Activated T-helper 2 cell treated with anti-CD3 and anti-CD28 coated beads, Interferon-gamma antibody, Interleukin-2, Interleukin-4, amounts not matched to agents 10 μg/mL and 5 μg/mL and 100 μg/mL, durations not matched to agents 14 hours and 24 hours and 36 hours (primary cell): ENCODE measurements around the gene TAPBP. TPM values are rescaled to one million over a fixed set of nuclear protein-coding genes. Genes with fewer than 3 reads are reported as not detected.

ENCODE experiments used
- DNase-seq: peaks from one replicate; pipeline ENCODE4 v3.0.0; 2021; ENCODE audit warnings: low spot score
- H3K27ac Mint-ChIP-seq: one replicate; pipeline ENCODE4 v1.8.0; 2021; ENCODE audit warnings: mixed read lengths
- H3K27me3 Mint-ChIP-seq: one replicate; pipeline ENCODE4 v1.8.0; 2021; ENCODE audit warnings: low read depth, mixed read lengths
- H3K36me3 Mint-ChIP-seq: one replicate; pipeline ENCODE4 v1.8.0; 2021; ENCODE audit warnings: low read depth, mixed read lengths
- H3K4me1 Mint-ChIP-seq: one replicate; pipeline ENCODE4 v1.8.0; 2021; ENCODE audit warnings: low read depth, mixed read lengths
- H3K4me3 Mint-ChIP-seq: one replicate; pipeline ENCODE4 v1.8.0; 2021; ENCODE audit warnings: low read depth, mild to moderate bottlenecking, moderate library complexity, mixed read lengths
- H3K9me3 Mint-ChIP-seq: one replicate; pipeline ENCODE4 v1.8.0; 2021; ENCODE audit warnings: mixed read lengths
- intact Hi-C: fragments of 100-400 bp; cut with micrococcal nuclease; formaldehyde crosslinking; loops from one replicate; pipeline ENCODE4 v1.15.1; 2023
- total RNA-seq: library from RNA; stranded (reverse); gene quantifications from 2 replicates; pipeline ENCODE4 v1.2.3, GENCODE V29; 2022

TAPBP gene
- total RNA-seq, 1 donor from 2014 or later = 274 TPM

DNA sequence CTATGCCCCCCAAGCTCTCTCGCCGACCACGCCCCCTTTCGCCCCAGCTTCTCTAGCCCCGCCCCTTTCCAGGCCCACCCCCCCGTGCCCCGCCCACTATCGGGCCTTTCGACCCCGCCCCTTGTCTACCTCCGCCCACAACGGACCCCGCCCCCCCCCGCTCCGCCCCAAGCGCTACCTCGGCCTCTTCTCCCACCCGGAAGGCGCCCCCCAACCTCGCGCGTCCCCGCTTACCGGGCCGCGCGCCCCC lies 3.5 kb upstream of the TAPBP start:
- H3K36me3 Mint-ChIP-seq = peaks cover 69% of the 10 kb centered on the region
- no peaks in the 10 kb centered on the region for H3K9me3 Mint-ChIP-seq
- peak overlapping the region; percentile 99 for H3K4me3 Mint-ChIP-seq
- H3K4me1 Mint-ChIP-seq = peaks cover 53% of the 10 kb centered on the region
- DNase-seq = no peak
- H3K27ac Mint-ChIP-seq = no peak overlapping the region
- intact Hi-C loops = loop anchor here (10.0 kb wide), 1 partner anchor 463 kb away; the partner anchor contains the start of genes PSMB9 and TAP1
- H3K27me3 Mint-ChIP-seq = no peaks in the 10 kb centered on the region

DNA sequence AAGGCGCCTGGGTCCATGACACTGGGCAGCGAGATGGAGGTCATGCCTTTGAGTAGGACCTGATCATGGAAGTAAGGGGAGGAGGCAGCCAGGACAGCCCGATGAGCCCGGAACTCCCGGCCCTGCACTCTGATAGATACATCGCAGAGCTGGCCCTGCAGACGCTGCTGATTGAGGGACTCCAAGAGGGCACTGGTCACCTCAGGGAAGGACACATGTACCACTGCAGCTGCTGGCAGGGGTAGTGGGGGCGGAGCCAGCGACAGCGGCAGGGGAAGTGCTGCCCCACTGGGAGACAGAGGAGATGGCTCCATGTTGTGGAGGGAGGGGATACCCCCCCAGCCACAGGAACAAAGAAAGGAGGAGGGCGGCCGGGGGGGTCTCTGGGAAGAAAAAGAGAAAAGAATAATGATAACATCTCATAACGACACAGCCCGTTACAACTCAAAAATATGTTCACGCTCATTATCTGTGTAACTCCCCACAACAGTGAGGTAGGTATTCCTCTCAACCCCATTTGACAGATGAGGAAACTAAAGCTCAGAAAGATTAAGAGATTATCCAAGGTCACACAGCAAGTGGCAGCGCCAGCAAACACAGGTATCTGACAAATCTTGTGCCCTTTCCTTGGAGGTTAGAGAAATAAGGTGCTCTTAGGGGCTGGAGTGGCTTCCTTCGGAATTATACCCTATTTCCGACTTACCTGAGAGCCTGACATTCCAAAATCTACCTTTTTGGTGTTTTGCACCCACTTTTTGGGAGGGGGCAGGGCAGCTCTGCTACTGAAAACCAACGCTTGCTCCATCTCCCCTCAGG lies 2.9 kb upstream of the TAPBP start:
- Mint-ChIP-seq H3K27ac (peak overlapping the region; percentile 24), H3K36me3 (peaks cover 70% of the 10 kb centered on the region), H3K9me3 (no peaks in the 10 kb centered on the region), H3K27me3 (no peaks in the 10 kb centered on the region), H3K4me1 (peaks cover 54% of the 10 kb centered on the region), H3K4me3 (peak overlapping the region; percentile 99)
- intact Hi-C loops = loop anchor here (10.0 kb wide), 1 partner anchor 462 kb away; the partner anchor contains the start of genes PSMB9 and TAP1
- DNase-seq = no peak

DNA sequence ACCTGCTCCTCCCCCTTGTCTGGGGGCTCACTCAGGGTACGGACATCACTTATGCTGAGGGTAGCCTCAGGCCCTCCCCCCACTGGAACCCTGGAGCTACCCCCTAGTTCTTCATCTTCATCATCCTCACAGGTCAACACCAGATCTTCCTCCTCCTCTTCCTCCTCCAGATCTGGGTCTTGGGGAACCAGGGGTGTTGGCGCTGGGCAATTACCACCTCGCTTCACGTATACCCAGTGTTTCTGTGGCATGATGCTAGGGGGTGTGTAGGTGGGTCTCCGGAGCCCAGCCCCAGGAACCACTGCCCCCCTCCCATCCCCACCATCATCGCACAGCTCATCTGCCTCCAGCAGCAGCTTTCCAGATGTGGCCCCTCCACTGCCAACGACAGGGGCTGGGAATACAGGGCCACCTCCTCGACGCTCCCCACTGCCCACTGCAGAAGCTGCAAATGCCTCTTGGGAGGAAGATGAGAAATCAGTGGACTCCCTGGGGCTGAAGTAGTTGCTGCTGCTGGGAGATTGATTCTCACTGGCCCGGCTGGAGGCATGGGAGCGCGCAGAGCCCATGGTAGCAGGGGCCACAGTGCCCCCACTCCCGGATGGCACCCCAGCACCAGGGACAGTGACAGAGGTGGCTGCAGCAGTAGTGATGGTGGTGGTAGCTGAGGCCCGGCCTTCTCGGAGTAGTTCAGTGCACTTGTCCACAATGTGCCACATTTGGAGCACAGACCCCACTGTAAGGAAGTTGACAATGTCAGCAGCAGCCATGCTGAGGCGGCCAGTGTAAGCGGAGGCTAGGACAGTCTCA lies 2.1 kb upstream of the TAPBP start:
- Mint-ChIP-seq H3K36me3 (peaks cover 69% of the 10 kb centered on the region), H3K27me3 (no peaks in the 10 kb centered on the region), H3K4me3 (peak overlapping the region; percentile 99), H3K4me1 (peaks cover 51% of the 10 kb centered on the region), H3K9me3 (no peaks in the 10 kb centered on the region), H3K27ac (peak overlapping the region; percentile 98)
- intact Hi-C loops = loop anchor here (10.0 kb wide), 1 partner anchor 461 kb away; the partner anchor contains the start of genes PSMB9 and TAP1
- no peak for DNase-seq

DNA sequence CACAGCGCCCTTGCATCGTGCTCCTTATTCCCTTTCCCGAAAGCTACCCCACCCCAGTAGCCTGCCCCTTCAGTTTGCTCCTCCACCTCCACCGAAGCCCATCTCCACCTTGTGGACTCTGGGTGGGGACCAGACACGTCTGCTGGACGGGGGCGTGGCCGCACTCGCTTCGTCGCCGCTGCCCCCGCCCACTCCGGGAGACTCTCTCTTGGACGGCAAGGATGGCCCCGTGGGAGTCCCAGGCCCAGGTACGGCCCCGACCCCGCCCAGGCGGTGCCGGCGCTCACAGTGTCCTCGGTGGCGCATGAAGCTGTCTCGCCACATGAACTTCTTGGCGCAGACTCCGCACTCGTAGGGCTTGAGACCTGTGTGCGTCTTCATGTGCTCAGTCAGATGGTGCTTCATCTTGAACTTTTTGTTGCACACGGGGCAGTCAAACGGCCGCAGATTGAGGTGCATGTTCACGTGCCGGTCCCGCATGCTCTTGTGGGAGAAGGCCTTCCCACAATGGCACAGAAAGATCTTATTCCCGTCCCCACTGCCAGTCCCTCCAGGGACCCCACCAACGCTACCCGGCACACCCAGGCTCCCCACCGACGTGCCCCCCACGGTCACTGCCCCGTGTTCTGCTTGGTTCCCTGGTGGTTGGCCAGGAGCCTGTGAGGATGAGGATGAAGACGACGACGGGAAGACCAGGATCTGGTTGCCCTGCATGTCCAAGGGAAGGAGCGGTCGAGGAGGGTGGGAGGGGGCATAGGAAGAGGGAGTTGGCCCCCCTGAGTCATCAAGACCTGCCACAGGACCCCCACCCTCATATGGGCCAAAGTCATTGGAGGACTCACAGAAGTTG lies 1.3 kb upstream of the TAPBP start:
- H3K27ac Mint-ChIP-seq = peak overlapping the region; percentile 98
- H3K4me1 Mint-ChIP-seq = peaks cover 47% of the 10 kb centered on the region
- DNase-seq = no peak
- peaks cover 64% of the 10 kb centered on the region for H3K36me3 Mint-ChIP-seq
- intact Hi-C loops = loop anchor here (1.0 to 10.0 kb wide), 7 partner anchors 8 to 460 kb away; partner anchors contain the start of genes B3GALT4, KIFC1, PSMB9 and RXRB
- no peaks in the 10 kb centered on the region for H3K27me3 Mint-ChIP-seq
- no peaks in the 10 kb centered on the region for H3K9me3 Mint-ChIP-seq
- peak overlapping the region; percentile 99 for H3K4me3 Mint-ChIP-seq

DNA sequence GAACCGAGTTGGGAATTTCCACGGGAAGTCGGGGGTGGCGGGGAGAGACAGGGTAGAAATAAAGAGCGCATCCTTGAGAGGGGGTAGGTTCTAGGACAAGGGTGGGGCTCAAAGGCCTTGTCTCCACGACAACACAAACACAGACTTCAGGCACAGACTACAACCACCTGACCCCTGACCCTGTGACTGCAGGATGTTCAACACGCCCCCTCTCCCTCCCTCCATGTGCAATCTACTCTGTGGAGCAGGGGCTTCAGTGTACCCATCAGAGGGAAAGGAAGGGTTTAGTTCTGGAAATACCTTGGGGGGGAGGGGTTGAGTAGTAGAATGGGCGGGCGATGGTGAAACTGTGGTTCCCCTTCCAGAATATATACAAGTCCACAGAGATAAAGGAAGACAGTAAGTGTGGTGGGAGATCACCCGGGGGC lies 651 bp upstream of the TAPBP start:
- H3K4me1 Mint-ChIP-seq = peaks cover 41% of the 10 kb centered on the region
- DNase-seq = peak; percentile 70
- H3K27me3 Mint-ChIP-seq = no peaks in the 10 kb centered on the region
- intact Hi-C loops = loop anchor here (1.0 to 10.0 kb wide), 7 partner anchors 9 to 460 kb away; partner anchors contain the start of genes B3GALT4, KIFC1, PSMB9 and RXRB
- peak overlapping the region; percentile 98 for H3K27ac Mint-ChIP-seq
- no peaks in the 10 kb centered on the region for H3K9me3 Mint-ChIP-seq
- peaks cover 57% of the 10 kb centered on the region for H3K36me3 Mint-ChIP-seq
- peak overlapping the region; percentile 99 for H3K4me3 Mint-ChIP-seq

DNA sequence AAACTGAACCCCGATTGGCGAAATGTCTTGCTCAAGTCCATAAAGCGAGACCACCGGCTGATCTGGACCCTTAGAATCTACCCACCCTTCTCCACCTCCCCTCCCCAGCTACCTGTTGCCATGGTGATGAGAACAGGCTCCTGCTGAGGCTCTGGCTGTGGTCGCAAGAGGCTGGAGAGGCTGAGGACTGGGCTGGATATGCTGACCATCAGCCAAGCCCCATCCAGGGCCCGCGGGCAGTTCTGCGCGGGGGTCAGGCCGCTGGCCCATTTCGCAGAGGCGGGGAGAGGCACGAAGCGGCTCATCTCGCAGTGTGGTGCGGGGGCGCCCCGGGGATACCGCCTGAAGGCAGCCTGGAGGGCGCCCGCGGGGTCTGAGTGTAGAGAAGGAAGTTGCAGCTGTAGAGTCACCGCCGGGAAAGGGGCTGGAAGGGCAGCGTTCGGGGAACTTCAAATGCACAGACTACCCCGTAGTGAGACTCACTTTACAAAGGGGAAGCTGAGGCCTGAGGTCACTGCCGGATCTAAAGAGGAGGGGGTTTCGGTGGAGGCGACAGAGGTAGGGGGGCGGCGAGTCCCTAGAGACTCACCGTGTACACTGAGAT lies 671 bp downstream of the TAPBP start:
- Mint-ChIP-seq H3K27ac (peak overlapping the region; percentile 98), H3K36me3 (peaks cover 54% of the 10 kb centered on the region), H3K4me1 (peaks cover 34% of the 10 kb centered on the region), H3K4me3 (peak overlapping the region; percentile 99), H3K9me3 (no peaks in the 10 kb centered on the region), H3K27me3 (no peaks in the 10 kb centered on the region)
- intact Hi-C loops = loop anchor here (2.0 to 10.0 kb wide), 5 partner anchors 34 to 458 kb away; partner anchors contain the start of genes B3GALT4, PSMB9 and TAP1
- DNase-seq = no peak

DNA sequence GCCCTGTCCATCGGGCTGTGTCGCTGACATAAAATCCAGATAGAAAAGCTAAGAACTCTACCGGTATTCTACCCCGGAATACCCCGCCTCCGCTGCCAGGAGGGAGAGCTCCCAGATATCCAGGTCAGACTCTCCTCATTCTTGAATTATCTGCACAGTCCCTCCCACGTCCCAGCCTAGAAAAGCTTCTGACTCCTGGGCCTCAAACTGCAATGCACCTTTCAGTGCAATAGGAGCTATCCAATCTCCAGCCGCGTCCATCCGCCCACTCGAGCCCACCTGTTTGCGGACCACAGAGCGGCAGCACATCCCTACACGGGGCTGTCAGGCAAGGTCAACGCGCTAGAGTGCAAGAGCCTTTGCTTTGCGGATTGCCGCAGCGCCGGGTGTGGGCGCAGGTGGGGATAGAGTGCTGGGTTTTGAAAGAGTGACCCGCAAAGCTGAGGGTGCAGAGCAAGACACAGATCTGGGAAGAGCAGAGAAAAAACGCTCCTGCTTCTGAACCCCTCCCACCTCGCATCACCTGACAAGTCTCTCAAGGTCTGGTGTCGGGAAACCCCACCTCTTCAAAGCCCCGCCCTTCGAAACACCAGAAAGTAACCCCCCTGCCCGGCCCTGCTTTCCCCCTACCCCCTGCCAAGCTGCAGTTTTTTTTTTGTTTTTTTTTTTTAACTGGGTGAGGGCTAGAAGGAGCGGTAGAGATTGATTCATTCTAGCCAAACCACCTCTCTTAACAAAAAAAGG lies 1.3 kb downstream of the TAPBP start:
- H3K36me3 Mint-ChIP-seq = peaks cover 54% of the 10 kb centered on the region

DNA sequence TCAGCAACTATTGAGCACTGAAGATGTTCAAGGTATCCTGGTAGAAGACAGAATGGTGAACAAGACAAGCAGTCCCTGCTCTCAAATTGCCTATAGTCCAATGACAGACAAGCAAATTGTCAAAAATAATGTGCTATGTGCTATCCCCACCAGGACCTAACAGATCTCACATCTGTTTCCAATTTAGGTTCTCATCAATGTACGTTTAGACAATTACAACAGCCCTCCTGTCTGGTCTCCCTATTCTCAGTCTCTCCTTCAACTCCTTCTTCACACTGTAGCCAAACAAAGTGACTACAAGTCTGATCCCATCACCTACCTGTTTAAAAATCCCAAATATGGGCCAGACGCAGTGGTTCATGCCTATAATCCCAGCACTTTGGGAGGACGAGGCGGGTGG lies 7.5 kb downstream of the TAPBP start:
- H3K4me3 Mint-ChIP-seq = no peak overlapping the region
- H3K27ac Mint-ChIP-seq = no peak overlapping the region
- peaks cover 27% of the 10 kb centered on the region for H3K4me1 Mint-ChIP-seq
- H3K36me3 Mint-ChIP-seq = peaks cover 70% of the 10 kb centered on the region
- intact Hi-C loops = no loop called here
- no peak for DNase-seq
- H3K9me3 Mint-ChIP-seq = no peaks in the 10 kb centered on the region
- H3K27me3 Mint-ChIP-seq = no peaks in the 10 kb centered on the region

More for the DNA sequence above, 1.3 kb downstream of the TAPBP start:
- peaks cover 32% of the 10 kb centered on the region for H3K4me1 Mint-ChIP-seq
- H3K4me3 Mint-ChIP-seq = peak overlapping the region; percentile 99
- peak; percentile 78 for DNase-seq
- peak overlapping the region; percentile 98 for H3K27ac Mint-ChIP-seq
- intact Hi-C loops = loop anchor here (1.0 to 10.0 kb wide), 6 partner anchors 13 to 458 kb away; partner anchors contain the start of genes B3GALT4, PSMB9 and TAP1
- H3K9me3 Mint-ChIP-seq = no peaks in the 10 kb centered on the region
- no peaks in the 10 kb centered on the region for H3K27me3 Mint-ChIP-seq

DNA sequence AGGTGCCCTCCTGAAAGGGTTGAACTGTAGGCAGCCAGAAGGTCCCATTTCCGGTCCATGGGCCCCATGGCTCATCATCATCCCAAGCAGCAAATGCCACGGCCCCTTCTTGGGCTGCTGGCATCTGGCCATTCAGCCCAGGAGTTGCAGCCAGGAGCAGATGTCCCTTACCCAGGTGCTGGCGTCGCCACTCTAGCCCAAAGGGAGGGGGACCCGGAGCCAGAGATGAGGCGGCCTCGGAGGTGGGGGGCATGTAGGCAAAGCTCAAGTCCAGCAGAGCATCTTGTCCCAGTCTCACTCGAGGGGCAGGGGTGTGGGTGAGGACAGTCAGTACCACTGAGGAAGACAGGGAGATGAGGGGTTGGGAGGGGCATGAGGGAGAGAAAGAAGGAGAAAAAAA lies 8.8 kb downstream of the TAPBP start:
- H3K4me1 Mint-ChIP-seq = peaks cover 28% of the 10 kb centered on the region
- intact Hi-C loops = no loop called here
- no peaks in the 10 kb centered on the region for H3K9me3 Mint-ChIP-seq
- H3K27ac Mint-ChIP-seq = no peak overlapping the region
- DNase-seq = no peak
- H3K27me3 Mint-ChIP-seq = no peaks in the 10 kb centered on the region
- H3K4me3 Mint-ChIP-seq = no peak overlapping the region
- peaks cover 77% of the 10 kb centered on the region for H3K36me3 Mint-ChIP-seq

DNA sequence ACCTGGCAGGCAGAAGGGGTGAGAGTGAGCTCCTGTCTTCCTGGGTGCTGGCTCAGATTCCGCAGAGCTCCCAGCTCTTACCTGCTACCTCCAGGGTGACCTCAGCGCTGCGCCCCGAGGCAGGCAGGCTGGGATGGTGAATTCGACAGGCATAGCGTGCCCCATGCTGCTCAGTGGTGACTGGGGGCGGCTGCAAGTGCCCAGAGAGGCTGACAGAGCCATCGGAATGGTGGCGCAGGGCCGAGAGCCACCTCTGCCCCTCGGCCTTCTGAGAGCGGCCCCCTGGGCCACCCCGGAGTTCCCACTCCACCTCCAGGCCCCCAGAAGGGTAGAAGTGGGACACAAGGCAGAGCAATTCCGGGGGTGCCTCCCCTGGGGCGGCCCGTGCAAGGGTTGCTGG lies 9.7 kb downstream of the TAPBP start:
- H3K27ac Mint-ChIP-seq = no peak overlapping the region
- H3K9me3 Mint-ChIP-seq = no peaks in the 10 kb centered on the region
- H3K27me3 Mint-ChIP-seq = no peaks in the 10 kb centered on the region
- H3K4me3 Mint-ChIP-seq = no peak overlapping the region
- H3K36me3 Mint-ChIP-seq = peaks cover 85% of the 10 kb centered on the region
- intact Hi-C loops = no loop called here
- no peak for DNase-seq
- H3K4me1 Mint-ChIP-seq = peaks cover 36% of the 10 kb centered on the region

DNA sequence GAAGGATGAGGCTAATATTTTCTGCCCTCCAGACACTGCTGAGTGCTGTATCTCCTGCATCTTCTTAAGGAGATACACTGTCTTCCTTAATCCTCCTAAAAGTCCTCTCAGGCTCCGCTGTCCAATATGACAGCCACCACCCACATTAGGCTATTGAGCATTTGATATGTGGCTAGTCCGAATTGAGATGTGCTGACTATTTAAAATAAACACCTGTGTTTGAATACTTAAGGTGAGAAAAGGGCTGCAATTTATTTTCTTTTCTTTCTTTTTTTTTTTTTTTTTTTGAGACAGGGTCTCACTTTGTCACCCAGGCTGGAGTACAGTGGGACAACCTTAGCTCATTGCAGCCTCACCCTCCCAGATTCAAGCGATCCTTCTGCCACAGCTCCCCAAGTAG lies 12.0 kb downstream of the TAPBP start:
- Mint-ChIP-seq H3K4me1 (peaks cover 35% of the 10 kb centered on the region), H3K4me3 (no peak overlapping the region), H3K36me3 (peaks cover 70% of the 10 kb centered on the region), H3K9me3 (no peaks in the 10 kb centered on the region), H3K27me3 (no peaks in the 10 kb centered on the region), H3K27ac (no peak overlapping the region)
- intact Hi-C loops = no loop called here
- no peak for DNase-seq
